Neural progenitor cell (in vitro differentiated cells): ENCODE results near the gene MX2. TPM values are rescaled to one million over a fixed set of nuclear protein-coding genes. Genes with fewer than 3 reads are reported as not detected.

Source experiments
- DNase-seq: peaks from one replicate; pipeline ENCODE4 v3.0.0-alpha.2; 2016; ENCODE audit warnings: low spot score
- H2AFZ ChIP-seq: fragments of 200-600 bp; sonication (generic); replicated peaks from 2 replicates; pipeline ENCODE4 v1.6.1; 2016; ENCODE audit warnings: antibody characterized with exemption
- H3F3A ChIP-seq: fragments of 200-600 bp; sonication (generic); 2 replicates; pipeline ENCODE4 v1.6.1; 2016; ENCODE audit warnings: antibody characterized with exemption, low read depth
- H3K27ac ChIP-seq: fragments of 200-600 bp; sonication (generic); 2 replicates; pipeline ENCODE4 v1.5.1; 2016; ENCODE audit warnings: mild to moderate bottlenecking
- H3K27me3 ChIP-seq: fragments of 200-600 bp; sonication (generic); 2 replicates; pipeline ENCODE4 v1.6.1; 2016; ENCODE audit warnings: mild to moderate bottlenecking, moderate library complexity
- H3K36me3 ChIP-seq: fragments of 200-600 bp; sonication (generic); 2 replicates; pipeline ENCODE4 v1.5.1; 2016
- H3K4me1 ChIP-seq: fragments of 200-600 bp; sonication (generic); 2 replicates; pipeline ENCODE4 v1.6.1; 2016; ENCODE audit warnings: mixed run types
- H3K4me2 ChIP-seq: fragments of 200-600 bp; sonication (generic); 2 replicates; pipeline ENCODE4 v1.6.1; 2016
- H3K4me3 ChIP-seq: fragments of 200-600 bp; sonication (generic); 2 replicates; pipeline ENCODE4 v1.5.1; 2016
- H3K79me2 ChIP-seq: fragments of 200-600 bp; sonication (generic); 2 replicates; pipeline ENCODE4 v1.6.1; 2016; ENCODE audit warnings: low read depth
- H3K9ac ChIP-seq: fragments of 200-600 bp; sonication (generic); 2 replicates; pipeline ENCODE4 v1.6.1; 2016
- H3K9me3 ChIP-seq: fragments of 200-600 bp; sonication (generic); 2 replicates; pipeline ENCODE4 v1.5.1; 2016; ENCODE audit warnings: low read depth
- H4K20me1 ChIP-seq: fragments of 200-600 bp; sonication (generic); 2 replicates; pipeline ENCODE4 v1.6.1; 2016; ENCODE audit warnings: low read depth
- H3K27ac Mint-ChIP-seq: 3 replicates; pipeline ENCODE4 v1.8.0; 2021; ENCODE audit warnings: mixed read lengths
- H3K27me3 Mint-ChIP-seq: 2 replicates; pipeline ENCODE4 v1.8.0; 2022; ENCODE audit warnings: low read depth, mild to moderate bottlenecking, inconsistent platforms, moderate library complexity, mixed read lengths; ENCODE audit not compliant: insufficient read depth
- H3K36me3 Mint-ChIP-seq: 3 replicates; pipeline ENCODE4 v1.8.0; 2021; ENCODE audit warnings: mixed read lengths
- H3K4me1 Mint-ChIP-seq: 3 replicates; pipeline ENCODE4 v1.8.0; 2021; ENCODE audit warnings: mixed read lengths
- H3K4me3 Mint-ChIP-seq: 3 replicates; pipeline ENCODE4 v1.8.0; 2021; ENCODE audit warnings: mild to moderate bottlenecking, moderate library complexity, mixed read lengths
- H3K9me3 Mint-ChIP-seq: 3 replicates; pipeline ENCODE4 v1.8.0; 2020; ENCODE audit warnings: mixed read lengths
- EZH2 ChIP-seq: fragments of 200-600 bp; sonication (generic); IDR thresholded peaks from 2 replicates; pipeline ENCODE4 v1.6.1; 2017; ENCODE audit warnings: antibody characterized with exemption, mild to moderate bottlenecking, moderate library complexity
- EZH2phosphoT487 ChIP-seq: fragments of 200-600 bp; sonication (generic); IDR thresholded peaks from 2 replicates; pipeline ENCODE4 v1.6.1; 2017; ENCODE audit warnings: antibody characterized with exemption
- total RNA-seq: library from RNA; depleted of rRNA; stranded (reverse); fragments of >200 nt; gene quantifications from 2 replicates; pipeline ENCODE4 v1.2.3, GENCODE V29; 2015; ENCODE audit warnings: low replicate concordance
- TF ChIP-seq, protein P1 (sequence below): fragments of 200-600 bp; sonication (generic); IDR thresholded peaks from 2 replicates; pipeline ENCODE4 v1.5.1; 2017; ENCODE audit warnings: antibody characterized with exemption, mild to moderate bottlenecking

The MX2 gene
- total RNA-seq, 1 donor from 2014 or later, result 3.3 TPM

DNA sequence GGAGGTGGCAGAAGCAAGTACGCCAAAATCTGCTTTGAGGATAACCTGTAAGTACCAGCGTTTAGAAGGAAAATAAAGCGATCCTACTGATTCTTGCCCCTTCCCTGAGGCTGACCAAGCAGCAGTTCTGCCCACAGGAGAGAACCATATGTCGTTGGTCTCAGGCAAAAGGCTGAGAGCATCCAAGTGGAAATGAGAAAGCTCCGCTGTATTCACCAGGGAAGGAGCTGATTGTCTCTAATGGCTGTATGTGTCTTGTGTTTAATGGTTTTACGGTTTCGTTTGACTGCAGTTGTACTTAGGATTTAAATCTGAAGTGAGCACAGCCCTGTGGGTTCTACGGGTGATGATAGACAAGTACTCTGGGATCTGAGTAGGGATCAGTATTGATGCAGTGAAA is 23.4 kb upstream of the MX2 start:
- DNase-seq, result no peak
- Histone ChIP-seq H3K4me2 (no peak overlapping the region), H3K9ac (no peak overlapping the region), H3K36me3 (no peaks in the 10 kb centered on the region), H4K20me1 (no peaks in the 10 kb centered on the region), H3K4me3 (no peak overlapping the region), H3K9me3 (no peaks in the 10 kb centered on the region), H3K27ac (no peak overlapping the region), H3K27me3 (no peaks in the 10 kb centered on the region), H3K4me1 (no peaks in the 10 kb centered on the region), H3F3A (no peaks in the 10 kb centered on the region), H2AFZ (no peak overlapping the region), H3K79me2 (no peaks in the 10 kb centered on the region)
- Mint-ChIP-seq H3K4me1 (peaks cover 3% of the 10 kb centered on the region), H3K4me3 (no peak overlapping the region), H3K9me3 (peaks cover 10% of the 10 kb centered on the region), H3K36me3 (no peaks in the 10 kb centered on the region), H3K27me3 (peaks cover 3% of the 10 kb centered on the region), H3K27ac (peak overlapping the region; percentile 67)
- TF ChIP-seq, protein P1, sequence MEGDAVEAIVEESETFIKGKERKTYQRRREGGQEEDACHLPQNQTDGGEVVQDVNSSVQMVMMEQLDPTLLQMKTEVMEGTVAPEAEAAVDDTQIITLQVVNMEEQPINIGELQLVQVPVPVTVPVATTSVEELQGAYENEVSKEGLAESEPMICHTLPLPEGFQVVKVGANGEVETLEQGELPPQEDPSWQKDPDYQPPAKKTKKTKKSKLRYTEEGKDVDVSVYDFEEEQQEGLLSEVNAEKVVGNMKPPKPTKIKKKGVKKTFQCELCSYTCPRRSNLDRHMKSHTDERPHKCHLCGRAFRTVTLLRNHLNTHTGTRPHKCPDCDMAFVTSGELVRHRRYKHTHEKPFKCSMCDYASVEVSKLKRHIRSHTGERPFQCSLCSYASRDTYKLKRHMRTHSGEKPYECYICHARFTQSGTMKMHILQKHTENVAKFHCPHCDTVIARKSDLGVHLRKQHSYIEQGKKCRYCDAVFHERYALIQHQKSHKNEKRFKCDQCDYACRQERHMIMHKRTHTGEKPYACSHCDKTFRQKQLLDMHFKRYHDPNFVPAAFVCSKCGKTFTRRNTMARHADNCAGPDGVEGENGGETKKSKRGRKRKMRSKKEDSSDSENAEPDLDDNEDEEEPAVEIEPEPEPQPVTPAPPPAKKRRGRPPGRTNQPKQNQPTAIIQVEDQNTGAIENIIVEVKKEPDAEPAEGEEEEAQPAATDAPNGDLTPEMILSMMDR, result no peak
- TF ChIP-seq EZH2, result no peak
- TF ChIP-seq EZH2phosphoT487, result no peak

DNA sequence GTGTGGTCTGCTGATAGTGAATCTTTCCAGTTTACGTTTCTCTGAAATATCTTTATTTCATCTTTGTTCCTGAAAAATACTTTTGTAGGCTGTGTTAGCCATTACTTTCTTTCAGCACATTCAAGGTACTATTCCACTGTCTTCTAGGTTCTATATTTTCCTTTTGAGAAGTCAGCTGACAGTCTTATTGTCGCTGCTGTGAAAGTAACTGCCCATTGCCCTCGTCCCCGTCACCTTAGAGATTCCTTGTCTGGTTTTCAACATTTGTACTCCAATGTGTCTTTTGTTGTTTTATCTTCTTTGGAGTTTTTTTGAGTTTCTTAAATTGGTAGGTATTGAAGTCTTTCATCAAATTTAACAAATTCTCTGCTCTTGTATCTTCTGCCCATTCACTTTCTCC is 19.8 kb upstream of the MX2 start:
- H3F3A ChIP-seq, result no peaks in the 10 kb centered on the region
- H3K36me3 ChIP-seq, result no peaks in the 10 kb centered on the region
- H3K4me3 ChIP-seq, result no peak overlapping the region
- H3K4me2 ChIP-seq, result no peak overlapping the region
- H3K4me1 ChIP-seq, result no peaks in the 10 kb centered on the region
- H3K27ac ChIP-seq, result no peak overlapping the region
- H3K27me3 ChIP-seq, result no peaks in the 10 kb centered on the region
- peaks cover 3% of the 10 kb centered on the region for H3K27me3 Mint-ChIP-seq
- no peak overlapping the region for H3K9ac ChIP-seq
- no peak for DNase-seq
- H3K4me1 Mint-ChIP-seq, result peaks cover 3% of the 10 kb centered on the region
- peaks cover 10% of the 10 kb centered on the region for H3K9me3 Mint-ChIP-seq
- no peak overlapping the region for H3K4me3 Mint-ChIP-seq
- H2AFZ ChIP-seq, result no peak overlapping the region
- no peaks in the 10 kb centered on the region for H3K36me3 Mint-ChIP-seq
- H4K20me1 ChIP-seq, result no peaks in the 10 kb centered on the region
- TF ChIP-seq, protein P1, result no peak
- no peak for TF ChIP-seq EZH2
- TF ChIP-seq EZH2phosphoT487, result no peak
- H3K27ac Mint-ChIP-seq, result no peak overlapping the region
- H3K9me3 ChIP-seq, result no peaks in the 10 kb centered on the region
- H3K79me2 ChIP-seq, result no peaks in the 10 kb centered on the region

DNA sequence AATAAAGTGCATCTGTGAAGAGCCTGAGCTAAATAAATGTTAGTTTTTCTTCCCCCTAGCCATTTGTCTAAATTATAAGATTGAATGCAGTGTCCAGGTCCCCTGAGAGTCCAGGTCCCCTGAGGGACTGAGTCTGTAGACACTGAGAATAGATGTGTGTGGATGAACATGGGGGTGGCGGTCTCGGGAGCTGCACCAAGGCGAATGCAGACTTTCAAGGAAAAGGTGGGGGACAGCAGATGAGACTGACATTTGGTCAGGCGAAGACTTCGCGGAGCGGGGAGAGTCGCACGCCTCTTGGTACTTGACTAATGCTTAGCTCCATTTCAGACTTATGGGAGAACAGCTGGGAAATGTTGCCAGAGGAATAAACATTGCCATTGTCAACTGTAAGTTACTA is 17.7 kb upstream of the MX2 start:
- H3F3A ChIP-seq, result no peaks in the 10 kb centered on the region
- H3K36me3 Mint-ChIP-seq, result no peaks in the 10 kb centered on the region
- no peaks in the 10 kb centered on the region for H3K9me3 ChIP-seq
- H3K4me2 ChIP-seq, result no peak overlapping the region
- H3K27me3 Mint-ChIP-seq, result no peaks in the 10 kb centered on the region
- no peaks in the 10 kb centered on the region for H3K4me1 Mint-ChIP-seq
- H3K36me3 ChIP-seq, result no peaks in the 10 kb centered on the region
- H3K4me3 Mint-ChIP-seq, result no peak overlapping the region
- no peak for TF ChIP-seq EZH2phosphoT487
- TF ChIP-seq, protein P1, result no peak
- TF ChIP-seq EZH2, result no peak
- peaks cover 10% of the 10 kb centered on the region for H3K9me3 Mint-ChIP-seq
- H3K27ac ChIP-seq, result no peak overlapping the region
- DNase-seq, result no peak
- H3K9ac ChIP-seq, result no peak overlapping the region
- no peaks in the 10 kb centered on the region for H3K27me3 ChIP-seq
- no peaks in the 10 kb centered on the region for H3K4me1 ChIP-seq
- H3K79me2 ChIP-seq, result no peaks in the 10 kb centered on the region
- H3K27ac Mint-ChIP-seq, result no peak overlapping the region
- H4K20me1 ChIP-seq, result no peaks in the 10 kb centered on the region
- no peak overlapping the region for H2AFZ ChIP-seq
- H3K4me3 ChIP-seq, result no peak overlapping the region
